Dermis blood vessel endothelial cell (primary cell): ENCODE data around the gene C4orf17. TPM values are rescaled to one million over a fixed set of nuclear protein-coding genes. Genes with fewer than 3 reads are reported as not detected.

Source experiments
- DNase-seq: peaks from one replicate; pipeline ENCODE4 v3.0.0; 2010
- total RNA-seq: library from RNA; depleted of rRNA; stranded (reverse); fragments of >200 nt; gene quantifications from 2 replicates; pipeline ENCODE4 v1.2.3, GENCODE V29; 2014

C4orf17 gene
- total RNA-seq, 1 donor from 2014 or later: not detected

- no peak for DNase-seq
Measured at GRCh38 chr4:99537674-99538073, 26.9 kb downstream of the C4orf17 start.

DNA sequence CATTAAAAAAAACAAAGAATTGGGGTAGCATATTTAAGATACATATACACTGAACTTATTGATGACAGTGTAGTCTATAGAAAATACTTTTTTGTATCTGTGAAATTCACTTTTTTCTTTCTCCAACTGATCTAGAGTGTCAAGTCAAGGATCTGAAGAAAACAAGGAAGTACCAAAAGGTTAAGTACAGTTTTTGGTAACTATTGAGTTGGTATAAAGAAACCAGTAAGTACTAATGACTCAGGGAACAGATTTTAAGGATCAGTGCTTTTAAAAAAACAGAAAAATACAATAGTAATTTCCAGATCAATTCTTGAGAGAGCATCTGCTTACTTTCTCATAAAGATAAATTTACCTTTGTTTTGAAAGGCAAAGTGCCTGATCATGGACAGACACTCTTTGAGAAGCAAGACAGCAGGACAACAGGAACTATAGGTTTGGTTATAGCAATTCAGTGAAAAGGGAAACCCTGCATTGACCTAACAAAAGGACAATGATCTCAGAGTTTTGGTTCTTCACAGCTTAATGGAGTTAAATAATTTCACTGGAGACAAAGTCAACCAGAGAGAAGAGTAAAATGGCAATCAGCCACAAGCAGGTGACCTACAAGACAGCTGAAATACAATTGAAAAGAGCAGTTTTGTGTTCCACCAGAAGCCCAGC is 29.6 kb downstream of the C4orf17 start:
- no peak for DNase-seq

DNA sequence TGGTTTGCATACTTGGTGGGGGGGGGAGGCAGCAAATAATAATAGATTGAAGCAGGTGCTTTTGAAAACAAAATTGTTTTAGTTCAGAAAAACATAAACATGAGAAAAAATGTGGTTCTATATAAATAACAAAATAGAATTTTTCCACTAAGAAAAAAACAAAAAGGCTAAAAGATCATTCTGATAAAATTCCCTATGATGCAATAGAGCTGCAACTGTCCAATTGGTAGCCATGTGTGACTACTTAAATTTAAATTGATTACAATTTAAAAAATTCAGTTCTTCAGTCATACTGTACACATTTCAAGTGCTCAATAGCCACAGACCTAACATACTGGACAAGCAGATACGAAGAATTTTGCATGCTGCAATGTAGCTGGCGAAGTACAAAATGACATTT is 42.1 kb downstream of the C4orf17 start:
- no peak for DNase-seq

- DNase-seq: peak; percentile 99
Measured at GRCh38 chr4:99563310-99564186, 52.7 kb downstream of the C4orf17 start, which contains the start of gene TRMT10A. Gene TRMT10A, minus strand, starts transcription at chr4:99564039. Its CDS starts 4,701 bp downstream, at chr4:99559338.

GRCh38 chr4:99564921-99565320 is 54.1 kb downstream of the C4orf17 start:
- no peak for DNase-seq

GRCh38 chr4:99571883-99572282 is 61.1 kb downstream of the C4orf17 start:
- no peak for DNase-seq

DNA sequence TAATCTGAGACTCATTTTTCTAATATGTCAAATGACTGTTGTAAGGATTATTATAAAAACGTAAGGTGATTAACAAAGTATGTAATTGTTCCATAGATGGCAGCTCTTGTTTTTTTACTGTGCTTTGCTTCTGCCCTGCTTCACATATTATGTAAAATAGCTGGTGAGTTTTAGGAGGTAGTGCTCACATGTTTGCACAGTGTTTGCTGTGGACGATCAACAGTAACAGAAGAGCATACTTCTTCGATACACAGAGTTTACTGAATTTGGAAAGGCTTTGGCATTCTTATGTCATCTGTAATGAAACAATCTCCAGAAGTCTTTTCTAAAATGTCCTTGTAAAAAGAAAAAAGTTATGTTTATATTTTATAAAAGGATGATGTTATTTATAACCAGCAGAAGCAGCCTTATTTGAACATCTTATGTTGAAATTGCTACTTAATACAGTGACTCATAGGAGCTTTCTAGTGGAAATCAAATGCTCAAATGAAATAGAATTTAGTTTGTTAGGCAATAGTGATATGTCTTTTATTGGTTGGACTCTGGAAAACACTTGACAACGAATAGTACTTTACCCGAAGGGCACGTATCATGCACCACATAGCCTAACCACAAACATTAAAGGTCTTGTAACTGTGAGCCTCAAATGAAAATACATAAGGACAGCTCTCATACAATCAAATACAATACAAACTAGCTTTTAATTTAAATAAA is 61.9 kb downstream of the C4orf17 start:
- DNase-seq: no peak

- no peak for DNase-seq
Measured at GRCh38 chr4:99573735-99574368, 63.0 kb downstream of the C4orf17 start.

DNA sequence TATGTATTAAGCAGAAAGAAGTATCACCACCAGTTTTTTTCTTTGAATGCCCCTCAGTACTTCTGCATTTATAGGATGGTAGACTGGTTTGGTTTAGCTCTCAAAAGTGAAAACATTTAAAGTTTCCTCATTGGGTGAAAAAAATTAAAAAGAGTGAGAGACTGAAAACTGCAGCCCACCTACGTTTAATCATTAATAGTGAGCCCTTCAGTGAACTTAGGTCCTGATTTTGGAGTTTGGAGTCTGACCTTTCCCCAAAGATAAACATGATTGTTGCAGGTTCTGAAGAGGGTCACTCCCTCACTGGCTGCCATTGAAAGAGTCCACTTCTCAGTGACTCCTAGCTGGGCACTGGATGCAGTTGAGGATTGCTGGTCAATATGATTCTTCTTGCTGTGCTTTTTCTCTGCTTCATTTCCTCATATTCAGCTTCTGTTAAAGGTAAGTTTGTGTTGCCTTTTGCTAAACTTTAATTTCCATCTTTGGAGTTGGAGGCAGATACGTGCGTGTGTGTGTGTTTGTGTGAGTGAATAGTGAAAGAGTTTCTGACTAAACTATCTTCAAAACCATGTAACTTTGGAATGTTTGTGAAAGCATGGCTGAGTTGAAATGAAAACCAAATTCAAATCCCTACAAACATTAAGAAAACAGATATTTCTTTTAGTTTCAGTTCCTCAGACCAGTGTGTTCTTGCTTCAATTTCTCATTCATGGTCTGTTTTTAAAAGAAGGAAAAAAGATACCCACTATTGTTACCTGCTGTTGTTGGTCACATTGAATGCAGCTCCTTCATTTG is 63.9 kb downstream of the C4orf17 start, which contains the start of gene MTTP:
Gene MTTP (plus strand): TSS at position 295 of the 795 bp plus-strand sequence. CDS start 86 bp downstream, at position 381.
- no peak for DNase-seq

GRCh38 chr4:99578714-99579113 is 67.9 kb downstream of the C4orf17 start:
- DNase-seq: no peak

DNA sequence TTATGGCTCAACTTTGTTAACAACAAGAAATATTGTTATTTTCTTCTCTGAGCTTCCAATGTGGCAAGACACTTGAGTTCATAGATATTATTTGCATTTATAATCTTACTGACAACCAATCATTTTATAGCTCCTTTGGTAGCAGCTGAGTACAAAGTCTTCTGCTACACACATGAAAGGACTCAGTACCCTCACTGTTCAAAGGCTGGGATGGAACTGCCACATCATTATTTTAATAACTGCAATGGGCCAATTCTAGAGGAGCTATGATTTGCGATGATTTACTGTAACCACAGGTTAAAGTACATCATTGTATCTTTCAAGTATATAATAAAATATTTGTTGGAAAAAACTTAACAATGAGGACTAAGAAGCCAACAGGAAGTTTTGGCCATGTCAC is 74.7 kb downstream of the C4orf17 start:
- no peak for DNase-seq

DNA sequence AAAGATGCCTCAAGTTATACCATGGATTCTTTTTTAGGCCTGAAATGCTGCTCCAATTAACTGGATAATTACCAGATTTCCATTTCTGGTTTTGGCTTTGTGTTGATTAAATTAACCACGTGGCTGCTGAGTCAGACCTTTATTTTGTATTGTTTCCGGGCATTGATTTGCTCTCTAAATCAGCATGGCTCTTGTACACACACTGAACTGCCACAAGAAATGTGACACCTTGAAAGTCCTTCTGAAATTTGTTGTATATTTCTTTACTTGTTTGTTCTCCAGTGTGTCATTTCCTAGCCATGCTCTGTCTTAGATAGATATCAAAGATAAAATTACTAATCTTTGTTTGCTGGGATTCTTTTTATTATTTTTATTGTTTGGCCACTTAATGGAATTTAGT is 75.5 kb downstream of the C4orf17 start:
- peak; percentile 24 for DNase-seq

DNA sequence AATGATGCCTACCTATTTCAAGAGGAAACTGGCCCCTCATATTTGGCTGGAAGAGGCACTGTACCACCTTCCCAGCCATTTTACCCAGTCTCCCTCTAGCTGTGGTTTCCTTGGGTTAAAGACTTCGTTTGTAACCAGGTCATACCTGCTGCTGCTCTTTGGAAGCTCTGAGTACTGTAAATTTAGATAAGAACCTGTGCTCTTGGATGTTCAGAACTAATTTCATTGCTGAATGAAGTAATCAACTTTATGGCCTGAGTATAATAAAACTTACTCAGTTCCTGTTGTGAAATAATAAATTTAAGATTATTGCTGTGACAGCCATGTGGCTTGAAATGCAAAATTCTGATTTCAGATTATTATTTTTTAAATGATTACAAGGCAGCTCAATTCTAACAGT is 76.0 kb downstream of the C4orf17 start:
- DNase-seq: no peak

DNA sequence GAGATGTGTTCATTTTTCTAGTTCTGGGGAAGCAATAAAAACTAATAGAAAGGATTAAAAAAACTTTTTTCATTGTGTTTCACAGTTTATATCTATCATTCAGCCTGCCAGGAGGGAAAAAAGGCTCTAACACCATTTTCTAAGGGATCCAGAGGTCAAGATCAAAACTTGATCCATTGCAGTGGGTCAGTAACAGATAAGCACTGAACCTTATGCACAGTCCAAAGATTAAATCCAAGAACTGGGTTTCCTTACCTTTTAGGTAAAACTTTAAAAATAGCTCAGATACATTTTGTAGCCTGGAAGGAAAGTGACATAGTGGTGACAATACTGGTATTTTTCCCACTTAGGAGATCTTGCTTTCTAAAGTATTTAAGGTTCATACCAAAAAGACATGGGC is 76.5 kb downstream of the C4orf17 start:
- no peak for DNase-seq

DNA sequence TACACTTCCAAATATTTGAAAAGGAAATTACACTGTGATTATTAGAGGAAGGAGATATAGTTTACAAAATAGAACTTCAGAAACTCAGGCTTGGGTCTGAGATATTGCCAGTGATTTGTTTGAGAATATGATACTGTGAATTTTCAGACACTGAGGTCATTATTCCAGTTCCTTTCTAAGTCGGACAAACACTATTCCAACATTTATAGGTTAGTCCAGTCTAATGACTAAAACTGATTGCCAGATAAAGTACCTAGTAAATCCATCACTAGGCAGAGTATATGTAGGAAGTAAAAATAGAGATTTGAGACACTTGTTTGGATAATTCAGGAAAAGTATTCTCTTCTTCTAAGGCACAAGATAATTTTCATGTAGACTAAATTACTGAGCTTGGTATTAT is 77.0 kb downstream of the C4orf17 start:
- DNase-seq: no peak

- DNase-seq: no peak
Measured at GRCh38 chr4:99591757-99592156, 80.9 kb downstream of the C4orf17 start.

Other genes with a start within 250 kb of the C4orf17 start
- not detected in 2 replicates for gene ADH1A, start 220.0 kb upstream of the C4orf17 start, total RNA-seq
- gene ADH1B, start 189.6 kb upstream of the C4orf17 start, total RNA-seq: not detected in 2 replicates
- not detected in 2 replicates for gene ADH1C, start 158.3 kb upstream of the C4orf17 start, total RNA-seq
- gene ADH7, start 75.7 kb upstream of the C4orf17 start, total RNA-seq: not detected in 2 replicates
- gene TRMT10A, start 53.0 kb downstream of the C4orf17 start, total RNA-seq: 9.9 and 12.3 TPM in 2 replicates
- 0.23 TPM in 1 of 2 replicates, not detected in the other for gene MTTP, start 63.8 kb downstream of the C4orf17 start, total RNA-seq
- under 0.01 and 0.05 TPM in 2 replicates for gene C4orf54, start 146.8 kb downstream of the C4orf17 start, total RNA-seq